ENCODE measurements around the gene CGB7. TPM values are rescaled to one million over a fixed set of nuclear protein-coding genes. Genes with fewer than 3 reads are reported as not detected.

The CGB7 gene
- total RNA-seq, 1 experiment from 2014 or later: 0.95 TPM

- no peaks in the 10 kb centered on the region for H3K27me3 ChIP-seq (ENCODE audit: control insufficient read depth, insufficient read depth, low read length)
- in situ Hi-C loops (cut with HindIII; ENCODE audit: low pct_unique_long_range_greater_than_20kb, low sequenced_read_pairs): no loop called here
- ATAC-seq (peak; percentile 12; the same call in 1 of the 2 replicates), DNase-seq (ENCODE audit: low read depth, low spot score) (no peak)
- no peaks in the 10 kb centered on the region for H3K4me1 ChIP-seq (ENCODE audit: control insufficient read depth, insufficient read depth, low read length)
- ChIA-PET POLR2A (no interaction called here), CTCF (no interaction called here)
- intact Hi-C loops (cut with micrococcal nuclease; ENCODE audit: unreplicated experiment): no loop called here
- no TSS peak for BruUV-seq (replicated peaks)
- peak overlapping the region; percentile 62 to 93 for H3K4me3 ChIP-seq (ENCODE audit: low read depth in 2 of 2, low read length in 2 of 2)
- H3K27ac ChIP-seq (ENCODE audit: low read length): peak overlapping the region; percentile 93
- peaks cover 7% of the 10 kb centered on the region for H3K36me3 ChIP-seq (ENCODE audit: control insufficient read depth, insufficient read depth, low read length)
- TF ChIP-seq SIN3A (IDR thresholded peaks at IDR 0.05; ENCODE audit: borderline replicate concordance, insufficient read depth, low read depth, low read length): no peak
- no peaks in the 10 kb centered on the region for H3K9me3 ChIP-seq (ENCODE audit: control insufficient read depth, insufficient read depth, low read depth, low read length)
Measured at GRCh38 chr19:49084206-49085019, 26.9 kb upstream of the CGB7 start.

- Histone ChIP-seq H3K27me3 (ENCODE audit: control insufficient read depth, insufficient read depth, low read length) (no peaks in the 10 kb centered on the region), H3K36me3 (ENCODE audit: control insufficient read depth, insufficient read depth, low read length) (peaks cover 7% of the 10 kb centered on the region), H3K27ac (ENCODE audit: low read length) (no peak overlapping the region), H3K4me1 (ENCODE audit: control insufficient read depth, insufficient read depth, low read length) (no peaks in the 10 kb centered on the region), H3K9me3 (ENCODE audit: control insufficient read depth, insufficient read depth, low read depth, low read length) (no peaks in the 10 kb centered on the region), H3K4me3 (ENCODE audit: low read depth in 2 of 2, low read length in 2 of 2) (no peak overlapping the region)
- in situ Hi-C loops (cut with HindIII; ENCODE audit: low pct_unique_long_range_greater_than_20kb, low sequenced_read_pairs): no loop called here
- no TSS peak for BruUV-seq (replicated peaks)
- DNase-seq (ENCODE audit: low read depth, low spot score) (no peak), ATAC-seq (no peak)
- intact Hi-C loops (cut with micrococcal nuclease; ENCODE audit: unreplicated experiment): no loop called here
- TF ChIP-seq REST (IDR thresholded peaks at IDR 0.05; ENCODE audit: insufficient read depth in 1 of 2, low read depth in 2 of 2, low read length in 1 of 2): no peak
- TF ChIP-seq TCF7L2 (IDR thresholded peaks at IDR 0.05; ENCODE audit: low read depth, low read length): no peak
- no peak for TF ChIP-seq POLR2AphosphoS5 (IDR thresholded peaks at IDR 0.05; ENCODE audit: low read depth, low read length)
- TF ChIP-seq CTCF (IDR thresholded peaks at IDR 0.05): no peak
- TF ChIP-seq SIN3A (IDR thresholded peaks at IDR 0.05; ENCODE audit: borderline replicate concordance, insufficient read depth, low read depth, low read length): no peak
- ChIA-PET POLR2A (no interaction called here), CTCF (no interaction called here)
Measured at GRCh38 chr19:49081273-49081672, 23.7 kb upstream of the CGB7 start.

GRCh38 chr19:49080392-49080791 lies 22.8 kb upstream of the CGB7 start:
- DNase-seq (ENCODE audit: low read depth, low spot score): no peak
- no peak for TF ChIP-seq TCF7L2 (IDR thresholded peaks at IDR 0.05; ENCODE audit: low read depth, low read length)
- no peak for TF ChIP-seq POLR2AphosphoS5 (IDR thresholded peaks at IDR 0.05; ENCODE audit: low read depth, low read length)
- TF ChIP-seq REST (IDR thresholded peaks at IDR 0.05; ENCODE audit: insufficient read depth in 1 of 2, low read depth in 2 of 2, low read length in 1 of 2): no peak
- no peak for TF ChIP-seq SIN3A (IDR thresholded peaks at IDR 0.05; ENCODE audit: borderline replicate concordance, insufficient read depth, low read depth, low read length)
- no peak for TF ChIP-seq CTCF (IDR thresholded peaks at IDR 0.05)
- H3K9me3 ChIP-seq (ENCODE audit: control insufficient read depth, insufficient read depth, low read depth, low read length): no peaks in the 10 kb centered on the region
- H3K4me3 ChIP-seq (ENCODE audit: low read depth in 2 of 2, low read length in 2 of 2): no peak overlapping the region
- no peak overlapping the region for H3K27ac ChIP-seq (ENCODE audit: low read length)
- POLR2A ChIA-PET: no interaction called here
- intact Hi-C loops (cut with micrococcal nuclease; ENCODE audit: unreplicated experiment): no loop called here
- no peaks in the 10 kb centered on the region; the same call in 1 of the 2 replicates for H3K36me3 ChIP-seq (ENCODE audit: control insufficient read depth, insufficient read depth, low read length)
- ATAC-seq: no peak
- BruUV-seq (replicated peaks): no TSS peak
- H3K4me1 ChIP-seq (ENCODE audit: control insufficient read depth, insufficient read depth, low read length): no peaks in the 10 kb centered on the region
- in situ Hi-C loops (cut with HindIII; ENCODE audit: low pct_unique_long_range_greater_than_20kb, low sequenced_read_pairs): no loop called here
- no peaks in the 10 kb centered on the region for H3K27me3 ChIP-seq (ENCODE audit: control insufficient read depth, insufficient read depth, low read length)
- CTCF ChIA-PET: no interaction called here
